Stimulated activated CD8-positive, alpha-beta memory T cell treated with anti-CD3 and anti-CD28 coated beads, Interleukin-7, amount 100 ng/mL, for 48 hours (primary cell): Measurements from ENCODE around the gene CCL25.
"Not testable (repeated sequence)": the region's sequence is repeated elsewhere in the genome, so short reads cannot be mapped to it uniquely, and the experiment has no call there.

ENCODE experiments used
- DNase-seq, 2 donors: peaks; one replicate each; pipeline ENCODE4 v3.0.0-alpha.2; 2020; ENCODE audit warnings: low read depth in 1 of 2; ENCODE audit errors: extremely low read depth in 1 of 2

Gene CCL25

GRCh38 chr19:8084152-8084551 lies 31.6 kb downstream of the CCL25 start:
- no peak for DNase-seq

- no peak for DNase-seq
Observed at GRCh38 chr19:8085598-8086408, 33.2 kb downstream of the CCL25 start.

GRCh38 chr19:8086849-8087248 lies 34.3 kb downstream of the CCL25 start:
- no peak for DNase-seq

- DNase-seq = no peak
Observed at GRCh38 chr19:8087876-8088275, 35.3 kb downstream of the CCL25 start.

- no peak for DNase-seq
Observed at GRCh38 chr19:8088752-8089663, 36.4 kb downstream of the CCL25 start.

GRCh38 chr19:8089664-8090601 lies 37.4 kb downstream of the CCL25 start:
- no peak for DNase-seq

GRCh38 chr19:8090950-8091349 lies 38.4 kb downstream of the CCL25 start:
- DNase-seq = no peak

GRCh38 chr19:8093740-8094139 lies 41.2 kb downstream of the CCL25 start:
- no peak for DNase-seq

- DNase-seq = no peak
Observed at GRCh38 chr19:8094336-8094735, 41.8 kb downstream of the CCL25 start.

GRCh38 chr19:8095354-8095886 lies 42.9 kb downstream of the CCL25 start:
- no peak for DNase-seq

GRCh38 chr19:8096071-8096470 lies 43.5 kb downstream of the CCL25 start:
- DNase-seq = no peak

- DNase-seq = no peak
Observed at GRCh38 chr19:8097198-8097597, 44.6 kb downstream of the CCL25 start.

GRCh38 chr19:8097681-8098567 lies 45.4 kb downstream of the CCL25 start:
- no peak for DNase-seq

- no peak for DNase-seq
Observed at GRCh38 chr19:8101311-8101710, 48.8 kb downstream of the CCL25 start.

GRCh38 chr19:8101910-8102309 lies 49.4 kb downstream of the CCL25 start:
- DNase-seq = not testable (repeated sequence)

- DNase-seq = no peak
Observed at GRCh38 chr19:8105471-8105870, 52.9 kb downstream of the CCL25 start.

- no peak for DNase-seq
Observed at GRCh38 chr19:8107301-8107903, 54.8 kb downstream of the CCL25 start.

GRCh38 chr19:8108560-8109445 lies 56.2 kb downstream of the CCL25 start:
- DNase-seq = no peak
